ENCODE measurements around the gene PHLDB2.

The PHLDB2 gene

DNA sequence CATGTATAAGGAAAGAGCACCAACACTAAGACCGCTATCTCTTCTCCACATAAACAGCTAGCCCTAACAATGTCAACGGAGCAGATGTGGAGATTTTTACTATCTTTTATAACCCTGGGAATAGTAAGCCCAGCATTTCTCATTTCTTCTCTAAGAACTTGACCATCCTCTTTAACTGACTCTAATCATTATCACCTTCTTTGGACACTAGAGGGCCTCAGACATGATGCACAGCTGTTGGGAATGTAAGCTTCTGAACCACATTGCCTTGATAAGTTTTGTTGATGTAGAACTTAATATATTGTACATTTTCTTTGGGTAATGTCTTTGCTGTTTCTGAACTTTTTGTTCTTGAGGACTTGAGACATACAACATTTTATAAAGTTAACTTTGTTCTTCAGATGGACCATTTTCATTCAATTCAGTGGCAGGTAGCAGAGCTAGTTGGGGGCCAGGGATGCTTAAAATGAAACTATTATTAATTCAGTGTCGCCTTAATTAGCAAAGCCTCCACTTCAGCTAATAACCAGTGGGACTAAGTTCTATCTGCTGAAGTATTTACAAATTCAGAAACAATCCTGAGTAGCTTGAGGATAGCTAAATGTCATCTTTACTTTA, 130.1 kb downstream of the PHLDB2 start:
- peak; percentile 81 for FAIRE-seq
- no peak for TF ChIP-seq SPI1 (IDR thresholded peaks at IDR 0.05; ENCODE audit: low read depth, low read length)
- no peak for TF ChIP-seq POLR2AphosphoS5 (IDR thresholded peaks at IDR 0.05; ENCODE audit: low read depth, low read length)
- TF ChIP-seq POU2F2 (IDR thresholded peaks at IDR 0.05; ENCODE audit: low read depth, low read length) = no peak
- no peak for TF ChIP-seq TAF1 (IDR thresholded peaks at IDR 0.05; ENCODE audit: low read depth, low read length)
- TF ChIP-seq PAX5 (IDR thresholded peaks at IDR 0.05; ENCODE audit: insufficient read depth, low read length, severe bottlenecking) = no peak
- no peak for TF ChIP-seq POLR2A (IDR thresholded peaks at IDR 0.05; ENCODE audit: low read depth, low read length)
- DNase-seq (ENCODE audit: insufficient read length, low spot score) = no peak

DNA sequence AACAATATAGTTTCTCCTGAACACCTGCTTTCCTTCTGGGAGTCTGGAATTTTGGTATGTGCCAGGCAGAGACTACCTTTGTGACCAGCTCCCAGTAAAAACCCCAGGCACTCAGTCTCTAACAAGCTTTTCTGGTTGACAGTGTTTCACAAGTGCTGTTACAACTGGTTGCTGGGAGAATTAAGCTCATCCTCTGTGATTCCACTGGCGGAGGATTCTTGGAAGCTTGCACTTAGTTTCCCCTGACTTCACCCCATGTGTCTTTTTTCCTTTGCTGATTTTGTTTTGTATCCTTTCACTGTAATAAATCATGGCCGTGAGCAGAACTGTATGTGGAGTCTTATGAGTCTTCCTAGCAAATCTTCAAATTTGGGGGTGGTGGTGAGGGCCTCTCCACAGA, 134.0 kb downstream of the PHLDB2 start:
- TF ChIP-seq PAX5 (IDR thresholded peaks at IDR 0.05; ENCODE audit: insufficient read depth, low read length, severe bottlenecking) (no peak), TAF1 (IDR thresholded peaks at IDR 0.05; ENCODE audit: low read depth, low read length) (no peak), POLR2A (IDR thresholded peaks at IDR 0.05; ENCODE audit: low read depth, low read length) (no peak), SPI1 (IDR thresholded peaks at IDR 0.05; ENCODE audit: low read depth, low read length) (no peak), POU2F2 (IDR thresholded peaks at IDR 0.05; ENCODE audit: low read depth, low read length) (no peak), POLR2AphosphoS5 (IDR thresholded peaks at IDR 0.05; ENCODE audit: low read depth, low read length) (no peak)
- DNase-seq (ENCODE audit: insufficient read length, low spot score) (no peak), FAIRE-seq (no peak)

DNA sequence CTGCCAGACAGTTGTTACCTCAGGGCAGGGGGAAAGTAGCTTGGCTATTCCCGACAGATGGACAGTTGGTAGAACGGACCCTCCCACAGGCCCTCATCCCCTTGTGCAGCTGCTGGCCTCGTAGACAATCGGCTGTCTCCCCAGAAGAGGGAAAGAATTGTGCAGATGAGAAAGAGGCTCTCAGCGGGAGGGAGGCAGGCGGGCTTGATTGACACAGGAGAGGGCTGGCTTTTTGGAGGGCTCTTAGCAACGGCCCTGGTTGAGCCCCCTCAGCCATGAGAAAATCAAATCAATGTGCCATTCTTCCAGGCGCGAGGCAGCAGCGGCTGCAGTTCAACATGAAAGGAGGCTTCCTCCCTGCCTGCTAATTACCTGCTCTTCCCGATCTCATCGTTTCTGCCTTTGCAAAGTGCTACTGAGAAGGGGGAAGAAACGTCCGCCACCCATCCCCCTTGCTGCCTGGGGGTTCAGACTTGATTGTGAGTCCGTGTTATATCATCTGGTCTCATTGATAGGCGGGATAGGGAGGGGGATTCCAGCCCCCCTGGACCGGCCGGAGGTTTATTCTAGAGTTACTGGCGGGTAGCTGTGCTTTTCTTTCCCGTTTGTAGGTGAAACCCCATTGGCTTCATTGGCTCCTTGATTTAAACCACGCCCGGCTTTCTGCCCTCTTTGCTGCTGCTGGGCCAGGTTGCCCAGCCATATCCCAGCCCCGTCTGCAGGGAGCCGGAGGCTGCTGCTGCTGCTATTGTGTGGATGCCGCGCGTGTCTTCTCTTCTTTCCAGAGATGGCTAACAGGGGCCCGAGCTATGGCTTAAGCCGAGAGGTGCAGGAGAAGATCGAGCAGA, 139.8 kb downstream of the PHLDB2 start, which contains the start of gene TAGLN3:
Gene TAGLN3 (plus strand): TSS at position 287 of the 848 bp plus-strand sequence. CDS start 501 bp downstream, at position 788.
- no peak for DNase-seq (ENCODE audit: insufficient read length, low spot score)
- FAIRE-seq = peak; percentile 38
- TF ChIP-seq TAF1 (IDR thresholded peaks at IDR 0.05; ENCODE audit: low read depth, low read length) (no peak), POLR2AphosphoS5 (IDR thresholded peaks at IDR 0.05; ENCODE audit: low read depth, low read length) (no peak), POU2F2 (IDR thresholded peaks at IDR 0.05; ENCODE audit: low read depth, low read length) (no peak), PAX5 (IDR thresholded peaks at IDR 0.05; ENCODE audit: insufficient read depth, low read length, severe bottlenecking) (no peak), SPI1 (IDR thresholded peaks at IDR 0.05; ENCODE audit: low read depth, low read length) (no peak), POLR2A (IDR thresholded peaks at IDR 0.05; ENCODE audit: low read depth, low read length) (no peak)

DNA sequence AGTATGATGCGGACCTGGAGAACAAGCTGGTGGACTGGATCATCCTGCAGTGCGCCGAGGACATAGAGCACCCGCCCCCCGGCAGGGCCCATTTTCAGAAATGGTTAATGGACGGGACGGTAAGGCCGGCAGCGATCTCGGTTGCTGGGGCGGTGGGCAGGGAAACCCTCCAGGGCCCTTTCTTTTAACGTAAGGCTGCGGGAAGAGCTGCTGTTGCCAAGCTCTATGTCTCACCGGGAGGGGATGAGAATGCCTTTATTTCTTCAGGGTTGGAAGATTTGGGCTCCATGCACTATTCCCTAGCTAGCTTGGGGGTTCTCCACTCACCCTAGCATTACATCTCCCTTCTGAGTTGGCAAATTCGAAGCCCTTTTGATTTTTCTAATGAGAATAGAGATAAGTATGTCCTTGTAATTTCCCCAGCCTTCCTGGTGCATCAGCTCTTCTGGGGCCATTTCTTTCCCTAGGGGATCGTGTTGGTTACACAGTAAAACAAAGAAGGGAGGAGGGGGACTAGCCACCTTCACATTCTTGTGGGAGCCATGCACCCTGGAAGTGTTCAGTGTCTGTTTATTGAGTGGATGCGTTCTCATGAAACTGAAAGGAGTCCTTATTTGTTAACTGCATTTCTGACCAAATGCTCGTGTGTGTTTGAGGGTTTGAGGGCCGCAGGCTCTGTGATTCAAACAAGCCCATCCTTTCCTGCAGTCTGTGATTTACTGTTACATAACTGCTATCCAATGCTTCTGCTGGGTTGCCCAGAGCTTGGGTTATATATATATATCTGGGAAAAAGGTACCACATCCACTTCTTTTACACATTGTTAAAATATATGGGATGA, 140.6 kb downstream of the PHLDB2 start:
- TF ChIP-seq POU2F2 (IDR thresholded peaks at IDR 0.05; ENCODE audit: low read depth, low read length) (no peak), TAF1 (IDR thresholded peaks at IDR 0.05; ENCODE audit: low read depth, low read length) (no peak), PAX5 (IDR thresholded peaks at IDR 0.05; ENCODE audit: insufficient read depth, low read length, severe bottlenecking) (no peak), POLR2AphosphoS5 (IDR thresholded peaks at IDR 0.05; ENCODE audit: low read depth, low read length) (no peak), SPI1 (IDR thresholded peaks at IDR 0.05; ENCODE audit: low read depth, low read length) (no peak), POLR2A (IDR thresholded peaks at IDR 0.05; ENCODE audit: low read depth, low read length) (no peak)
- no peak for DNase-seq (ENCODE audit: insufficient read length, low spot score)
- FAIRE-seq = no peak

DNA sequence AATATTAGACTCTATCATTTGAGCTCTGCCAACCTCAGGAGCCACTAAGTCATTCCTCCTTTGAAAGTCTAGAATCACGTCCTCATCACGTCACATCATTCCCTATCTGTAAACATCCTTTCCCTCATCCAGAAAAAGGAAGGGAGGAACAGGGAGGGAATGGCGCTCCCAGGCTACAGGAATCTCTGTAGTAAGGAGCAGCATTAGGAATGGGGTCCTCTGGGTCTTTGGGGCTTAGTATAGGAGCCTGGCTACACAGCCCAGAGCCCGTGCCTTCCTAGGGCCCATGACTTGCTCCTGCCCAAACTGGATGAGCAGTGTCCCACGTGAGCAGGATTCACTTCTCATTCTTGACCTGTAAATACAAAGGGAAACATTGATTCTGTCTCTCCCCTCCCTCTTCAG, 141.3 kb downstream of the PHLDB2 start:
- DNase-seq (ENCODE audit: insufficient read length, low spot score) (no peak), FAIRE-seq (no peak)
- TF ChIP-seq SPI1 (IDR thresholded peaks at IDR 0.05; ENCODE audit: low read depth, low read length) (no peak), POLR2AphosphoS5 (IDR thresholded peaks at IDR 0.05; ENCODE audit: low read depth, low read length) (no peak), POU2F2 (IDR thresholded peaks at IDR 0.05; ENCODE audit: low read depth, low read length) (no peak), TAF1 (IDR thresholded peaks at IDR 0.05; ENCODE audit: low read depth, low read length) (no peak), POLR2A (IDR thresholded peaks at IDR 0.05; ENCODE audit: low read depth, low read length) (no peak), PAX5 (IDR thresholded peaks at IDR 0.05; ENCODE audit: insufficient read depth, low read length, severe bottlenecking) (no peak)

DNA sequence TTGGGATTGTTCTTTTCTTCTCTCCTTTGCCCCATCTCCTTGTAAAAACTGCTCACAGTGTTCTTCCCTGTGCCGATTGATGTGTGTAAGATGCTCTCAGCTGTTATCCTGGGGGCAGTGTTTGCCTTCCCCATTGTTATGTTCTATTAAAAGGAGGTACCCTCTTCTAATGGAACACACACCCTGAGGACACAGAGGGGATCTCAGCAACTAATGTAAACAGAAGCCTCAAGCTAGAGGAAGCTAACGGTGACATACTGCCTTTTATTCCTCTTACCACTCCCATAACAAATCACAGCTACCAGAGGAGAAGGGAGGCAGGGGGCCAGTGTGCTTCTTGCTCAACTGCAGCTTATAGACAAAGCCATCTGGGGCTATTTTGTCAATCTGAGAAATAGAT, 141.9 kb downstream of the PHLDB2 start:
- TF ChIP-seq POLR2AphosphoS5 (IDR thresholded peaks at IDR 0.05; ENCODE audit: low read depth, low read length) = no peak
- no peak for TF ChIP-seq SPI1 (IDR thresholded peaks at IDR 0.05; ENCODE audit: low read depth, low read length)
- no peak for TF ChIP-seq PAX5 (IDR thresholded peaks at IDR 0.05; ENCODE audit: insufficient read depth, low read length, severe bottlenecking)
- TF ChIP-seq POLR2A (IDR thresholded peaks at IDR 0.05; ENCODE audit: low read depth, low read length) = no peak
- TF ChIP-seq POU2F2 (IDR thresholded peaks at IDR 0.05; ENCODE audit: low read depth, low read length) = no peak
- TF ChIP-seq TAF1 (IDR thresholded peaks at IDR 0.05; ENCODE audit: low read depth, low read length) = no peak
- DNase-seq (ENCODE audit: insufficient read length, low spot score) (no peak), FAIRE-seq (no peak)

DNA sequence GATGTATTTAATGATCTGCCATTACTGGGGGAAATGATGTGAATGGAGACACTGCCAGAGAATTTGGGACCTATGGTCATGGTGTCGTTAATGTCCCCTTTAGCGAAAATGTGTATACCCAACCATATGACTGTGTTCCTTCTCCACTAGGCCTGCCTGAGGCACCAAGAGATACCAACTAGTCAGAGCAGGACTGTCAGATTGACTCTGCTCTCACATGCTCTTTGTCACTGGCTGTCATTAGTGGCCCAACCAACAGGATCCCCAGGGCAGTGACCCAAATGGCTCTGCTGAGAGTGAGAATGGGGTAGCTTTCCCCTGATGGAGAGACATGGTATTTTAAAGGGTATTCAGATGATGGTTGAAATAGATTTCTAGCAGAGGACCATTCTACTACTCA, 142.5 kb downstream of the PHLDB2 start:
- TF ChIP-seq POLR2AphosphoS5 (IDR thresholded peaks at IDR 0.05; ENCODE audit: low read depth, low read length) = no peak
- TF ChIP-seq PAX5 (IDR thresholded peaks at IDR 0.05; ENCODE audit: insufficient read depth, low read length, severe bottlenecking) = no peak
- no peak for TF ChIP-seq TAF1 (IDR thresholded peaks at IDR 0.05; ENCODE audit: low read depth, low read length)
- FAIRE-seq (no peak), DNase-seq (ENCODE audit: insufficient read length, low spot score) (no peak)

DNA sequence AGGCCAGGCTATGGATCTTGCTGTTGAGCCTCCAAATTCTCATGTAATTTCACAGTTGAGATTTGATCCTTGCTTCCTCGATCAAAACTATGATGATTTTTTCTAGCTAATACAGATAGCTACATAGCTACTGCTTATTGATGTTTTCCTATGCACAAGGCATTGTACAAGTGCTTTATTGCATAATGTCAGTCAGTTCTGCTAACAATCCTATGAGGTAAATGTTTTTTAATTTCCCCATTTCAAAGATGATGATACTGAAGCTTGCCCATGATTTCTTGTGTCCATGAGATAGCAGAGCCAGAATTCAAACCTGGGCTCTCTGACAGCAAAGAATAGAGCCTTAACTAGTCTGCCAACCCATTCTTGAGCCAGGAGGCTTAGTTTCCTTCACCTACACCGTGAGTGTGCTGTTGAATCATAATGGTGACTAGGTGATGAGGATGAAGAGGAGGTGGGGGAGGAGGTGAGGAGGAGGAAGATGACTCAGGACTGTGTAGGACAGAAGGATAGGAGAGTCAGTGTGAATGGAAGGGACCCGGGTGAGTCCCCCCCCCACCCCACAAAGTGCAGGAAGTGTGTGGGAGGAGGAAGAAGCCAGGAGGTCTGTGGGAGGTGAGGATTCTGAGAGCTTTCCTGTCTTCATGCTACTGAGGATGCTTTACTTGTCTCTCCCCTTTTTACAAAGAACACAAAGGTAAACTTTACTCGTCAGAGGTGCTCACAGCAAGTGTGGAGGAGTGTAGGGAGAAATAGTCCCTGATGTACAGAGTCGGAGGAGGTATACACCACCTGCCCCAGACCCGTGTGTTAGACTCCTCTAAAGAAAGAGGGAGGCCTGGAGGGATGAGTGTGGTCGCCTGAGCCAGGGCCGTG, 143.3 kb downstream of the PHLDB2 start:
- no peak for FAIRE-seq
- no peak for DNase-seq (ENCODE audit: insufficient read length, low spot score)

More for the DNA sequence above, 143.3 kb downstream of the PHLDB2 start:
- TF ChIP-seq POU2F2 (IDR thresholded peaks at IDR 0.05; ENCODE audit: low read depth, low read length) (no peak), POLR2A (IDR thresholded peaks at IDR 0.05; ENCODE audit: low read depth, low read length) (no peak), SPI1 (IDR thresholded peaks at IDR 0.05; ENCODE audit: low read depth, low read length) (no peak), PAX5 (IDR thresholded peaks at IDR 0.05; ENCODE audit: insufficient read depth, low read length, severe bottlenecking) (no peak), TAF1 (IDR thresholded peaks at IDR 0.05; ENCODE audit: low read depth, low read length) (no peak), POLR2AphosphoS5 (IDR thresholded peaks at IDR 0.05; ENCODE audit: low read depth, low read length) (no peak)

All from GM12891 (cell line).